ENCODE results near the gene OPRD1.
"Not testable (repeated sequence)": the region's sequence is repeated elsewhere in the genome, so short reads cannot be mapped to it uniquely, and the experiment has no call there.

OPRD1 gene

GRCh38 chr1:28811766-28812668, at the start of gene OPRD1:
Gene OPRD1 (plus strand): TSS chr1:28812170. CDS start chr1:28812384, 214 bp downstream.
- DNase-seq: no peak

DNA sequence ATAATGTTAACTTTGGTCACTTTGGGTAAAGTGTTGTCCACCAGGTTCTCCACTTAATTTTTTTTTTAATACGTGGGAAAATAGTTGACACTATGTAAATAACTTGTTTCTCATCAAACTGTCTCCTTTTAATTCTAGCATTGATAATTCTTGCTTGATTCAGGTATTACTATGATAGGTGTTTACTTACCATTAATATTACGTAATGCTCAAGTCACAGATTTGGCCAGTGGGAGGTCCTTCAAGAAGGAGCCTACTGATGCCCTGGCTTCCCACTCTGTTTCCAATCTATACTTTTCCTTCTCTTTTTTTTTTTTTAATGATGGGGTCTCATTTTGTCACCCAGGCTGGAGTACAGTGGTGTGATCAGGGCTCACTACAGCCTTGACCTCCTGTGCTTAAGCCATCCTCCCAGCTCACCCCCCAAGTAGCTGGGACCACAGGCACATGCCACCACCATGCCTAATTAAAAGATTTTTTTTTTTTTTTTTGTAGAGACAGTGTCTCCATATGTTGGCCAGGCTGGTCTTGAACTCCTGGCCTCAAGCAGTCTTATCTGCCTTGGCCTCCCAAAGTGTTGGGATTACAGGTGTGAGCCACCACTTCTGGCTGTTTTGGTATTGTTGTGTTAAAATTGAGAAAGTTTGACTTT, 45.3 kb upstream of the OPRD1 start:
- no peak for DNase-seq

- DNase-seq: no peak
These were observed 41.3 kb upstream of the OPRD1 start for GRCh38 chr1:28770601-28771165.

- not testable (repeated sequence) for DNase-seq
These were observed 40.0 kb upstream of the OPRD1 start for GRCh38 chr1:28771921-28772320.

GRCh38 chr1:28773105-28773504, 38.9 kb upstream of the OPRD1 start:
- no peak for DNase-seq

DNA sequence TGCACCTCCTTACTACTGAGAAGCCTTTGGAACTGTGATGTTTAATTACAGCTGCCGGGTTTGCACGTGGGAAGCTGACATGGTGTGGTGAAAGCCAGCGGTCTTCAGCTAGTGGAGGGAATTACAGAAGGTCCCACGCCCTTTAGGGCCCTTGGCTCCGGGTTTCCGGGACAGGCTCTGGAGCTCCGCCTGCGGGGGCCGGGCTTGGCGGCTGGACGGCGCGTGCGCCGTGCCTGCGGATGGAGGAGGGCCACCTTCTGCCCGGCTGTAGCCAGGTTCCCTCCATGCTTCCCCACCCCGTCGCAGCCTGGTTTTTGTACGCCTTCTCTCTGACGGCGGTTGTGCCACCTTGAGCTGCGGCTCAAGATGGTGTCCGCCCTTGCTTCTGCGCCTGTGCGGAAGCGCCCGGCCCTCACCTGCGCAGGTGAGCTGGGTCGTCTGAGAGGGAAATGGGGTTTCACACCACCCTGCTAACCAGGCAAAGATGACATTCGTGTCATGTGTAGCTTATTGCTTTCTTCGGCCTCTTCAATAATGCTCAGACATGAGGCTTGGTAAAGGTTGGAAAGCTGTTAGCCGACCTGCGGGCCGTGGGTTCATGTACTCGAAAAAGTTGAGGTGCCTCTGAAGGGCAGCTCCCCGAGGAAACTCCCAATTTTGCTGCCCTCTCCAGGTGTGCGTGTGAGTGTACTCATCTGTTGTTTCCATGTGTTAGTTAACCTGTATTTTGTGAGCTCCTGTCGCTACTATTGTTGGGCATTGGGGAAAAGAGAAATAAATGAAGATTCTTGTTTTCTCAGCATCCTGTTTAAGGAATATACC, 36.6 kb upstream of the OPRD1 start:
- DNase-seq: peak; percentile 77 to 81

DNA sequence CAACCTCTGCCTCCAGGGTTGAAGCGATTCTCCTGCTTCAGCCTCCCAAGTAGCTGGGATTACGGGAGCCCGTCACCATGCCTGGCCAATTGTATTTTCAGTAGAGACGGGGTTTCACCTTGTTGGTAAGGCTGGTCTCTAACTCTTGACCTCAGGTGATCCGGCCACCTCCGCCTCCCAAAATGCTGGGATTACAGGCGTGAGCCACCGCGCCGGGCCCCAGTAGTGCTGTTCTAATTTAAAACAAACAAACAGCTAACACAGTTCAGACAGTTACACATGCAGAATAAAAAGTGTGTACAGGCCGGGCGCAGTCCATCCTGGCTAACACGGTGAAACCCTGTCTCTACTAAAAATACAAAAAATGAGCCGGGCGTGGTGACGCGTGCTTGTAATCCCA, 35.6 kb upstream of the OPRD1 start:
- DNase-seq: no peak

GRCh38 chr1:28778021-28778420, 33.9 kb upstream of the OPRD1 start:
- DNase-seq: no peak

DNA sequence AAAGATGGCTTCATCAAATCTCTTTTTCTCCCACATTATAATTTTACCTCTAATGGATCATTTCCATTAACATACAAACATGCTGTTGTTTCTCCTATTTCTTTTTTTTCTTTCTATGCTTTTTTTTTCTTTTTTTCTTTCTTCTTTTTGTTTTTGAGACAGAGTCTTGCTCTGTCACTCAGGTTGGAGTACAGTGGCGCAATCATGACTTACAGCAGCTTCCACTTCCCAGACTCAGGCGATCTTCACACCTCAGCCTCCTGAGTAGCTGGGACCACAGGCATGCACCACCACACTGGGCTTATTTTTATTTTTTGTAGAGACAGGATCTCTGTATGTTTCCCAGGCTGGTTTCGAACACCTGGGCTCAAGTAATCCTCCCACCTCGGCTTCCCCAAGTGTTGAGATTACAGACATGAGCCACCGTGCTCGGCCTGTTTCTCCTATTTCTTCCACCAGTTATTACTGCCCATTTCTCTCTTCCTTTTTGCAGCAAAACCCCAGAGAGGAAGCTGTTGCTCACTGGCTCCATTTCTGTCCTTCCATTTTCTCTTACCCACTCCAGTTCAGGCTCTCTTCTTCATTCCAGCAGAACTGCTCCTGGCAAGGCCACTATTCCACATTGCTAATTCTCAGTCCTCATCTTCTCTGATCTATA, 32.1 kb upstream of the OPRD1 start:
- no peak for DNase-seq

- no peak for DNase-seq
These were observed 30.7 kb upstream of the OPRD1 start for GRCh38 chr1:28781305-28781704.

DNA sequence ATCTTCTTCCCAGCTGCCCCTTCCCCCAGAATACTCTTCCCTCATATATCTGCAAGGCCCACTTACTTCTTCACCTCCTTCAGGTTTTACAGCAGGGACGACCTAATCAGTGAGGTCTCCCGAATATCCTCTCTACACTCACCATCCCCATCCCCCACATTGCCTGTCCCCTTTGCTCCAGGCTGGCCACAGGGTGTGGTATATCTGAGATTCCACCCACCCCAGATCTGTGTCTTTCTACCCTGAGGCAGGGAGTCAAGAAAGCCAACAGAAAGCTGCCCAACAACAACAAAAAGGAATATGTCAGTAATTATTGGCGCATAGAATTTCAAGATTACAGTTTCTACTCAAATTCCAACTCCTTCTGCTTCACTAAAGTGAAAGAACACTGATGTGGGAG, 30.0 kb upstream of the OPRD1 start:
- DNase-seq: no peak

DNA sequence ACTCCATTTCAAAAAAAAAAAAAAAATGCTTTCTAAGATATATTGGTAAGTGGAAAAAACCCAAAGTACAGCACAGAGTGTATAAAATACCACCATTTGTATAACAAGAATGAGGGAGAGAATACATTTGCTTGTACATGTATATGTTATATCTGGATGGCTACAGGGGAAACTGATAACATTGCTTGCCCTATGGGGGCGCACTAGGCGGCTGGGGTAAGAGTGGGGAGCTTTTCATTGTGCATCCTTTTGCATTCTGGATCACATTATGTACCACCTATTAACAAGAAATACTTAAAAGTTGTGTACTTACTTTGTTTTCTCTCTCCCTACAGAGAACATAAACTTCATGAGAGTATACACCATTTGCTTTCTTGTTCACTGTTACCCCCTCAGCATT, 28.6 kb upstream of the OPRD1 start:
- DNase-seq: no peak

DNA sequence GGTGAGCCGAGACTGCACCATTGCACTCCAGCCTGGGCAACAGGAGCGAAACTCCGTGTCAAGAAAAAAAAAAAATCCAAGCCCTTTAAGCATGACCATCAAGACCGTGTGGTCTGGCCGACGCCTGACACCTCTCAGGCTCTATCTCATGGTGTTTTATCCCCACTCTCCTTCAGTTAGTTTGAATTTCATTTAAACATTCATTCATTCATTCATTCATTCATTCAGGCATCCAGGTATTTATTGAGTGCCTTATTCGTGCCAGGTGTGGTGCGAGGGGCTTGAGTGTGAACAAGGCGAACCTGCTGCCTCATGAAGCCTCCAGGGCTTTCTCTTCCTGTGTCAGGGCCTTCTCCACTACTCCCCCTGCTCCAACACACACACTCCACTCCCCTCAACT, 22.6 kb upstream of the OPRD1 start:
- no peak for DNase-seq

DNA sequence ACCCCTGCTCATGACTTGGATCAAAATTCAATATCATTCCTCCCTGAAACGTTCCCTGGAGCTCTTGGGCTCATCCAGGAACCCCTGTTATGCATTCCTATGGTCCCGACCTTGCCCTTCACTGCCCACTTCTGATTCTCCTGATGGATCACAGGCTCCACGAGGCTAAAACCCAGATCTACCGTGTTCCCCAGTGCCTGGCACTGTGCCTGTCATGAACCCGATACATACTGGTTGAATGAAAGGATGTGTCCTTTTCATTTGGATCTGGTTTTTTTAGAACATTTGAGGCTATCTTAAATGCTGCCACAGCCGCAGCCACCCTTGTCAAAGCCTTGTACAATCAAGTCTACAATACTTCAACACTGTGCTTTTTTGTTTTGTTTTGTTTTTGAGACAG, 22.2 kb upstream of the OPRD1 start:
- no peak for DNase-seq

DNA sequence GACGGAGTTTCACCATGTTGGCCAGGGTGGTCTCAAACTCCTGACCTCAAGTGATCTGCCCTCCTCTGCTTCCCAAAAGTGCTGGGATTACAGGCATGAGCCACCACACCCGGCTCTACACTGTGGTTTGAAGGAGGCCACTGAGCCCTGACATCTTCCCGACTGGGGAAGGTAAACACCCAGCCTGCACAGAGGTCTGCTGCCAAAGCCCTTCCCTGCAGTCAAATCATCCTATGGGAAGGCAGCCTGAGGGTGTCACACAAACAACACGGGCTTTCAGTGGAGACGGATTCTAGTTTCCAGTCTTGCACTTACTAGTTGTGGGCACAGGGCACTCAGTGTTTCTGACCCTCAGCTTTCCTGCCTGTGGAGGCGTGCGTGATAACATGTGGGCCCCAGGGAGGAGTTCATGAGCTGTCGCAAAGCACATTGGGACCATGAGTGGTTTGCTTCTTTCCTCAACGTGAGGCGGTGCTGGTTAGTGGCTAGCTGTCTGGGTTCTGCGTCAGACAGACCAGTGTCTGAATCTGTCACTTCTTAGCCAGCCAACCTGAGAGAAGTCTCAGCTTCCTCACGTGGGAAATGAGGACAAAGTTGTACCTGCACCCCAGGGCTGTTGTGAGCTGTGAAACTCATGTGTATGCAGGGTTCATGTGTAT, 21.5 kb upstream of the OPRD1 start:
- no peak for DNase-seq

GRCh38 chr1:28791929-28792328, 20.0 kb upstream of the OPRD1 start:
- DNase-seq: not testable (repeated sequence)

GRCh38 chr1:28792644-28793121, 19.3 kb upstream of the OPRD1 start:
- no peak for DNase-seq

DNA sequence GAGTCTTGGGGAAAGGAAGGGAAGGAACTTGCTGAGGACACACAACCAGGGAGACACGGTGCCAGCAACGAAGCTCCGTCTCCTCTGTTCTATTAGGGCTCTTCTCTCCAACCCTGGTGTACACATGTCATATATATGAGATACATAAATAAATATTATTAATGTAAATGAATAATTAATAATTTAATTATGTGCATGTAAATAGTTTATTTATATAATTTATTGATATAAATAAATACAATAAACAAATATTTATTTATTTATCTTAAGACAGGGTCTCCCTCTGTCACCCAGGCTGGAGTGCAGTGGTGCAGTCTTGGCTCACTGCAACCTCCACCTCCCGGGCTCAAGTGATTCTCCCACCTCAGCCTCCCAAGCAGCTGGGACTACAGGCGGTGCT, 17.4 kb upstream of the OPRD1 start:
- DNase-seq: not testable (repeated sequence)

DNA sequence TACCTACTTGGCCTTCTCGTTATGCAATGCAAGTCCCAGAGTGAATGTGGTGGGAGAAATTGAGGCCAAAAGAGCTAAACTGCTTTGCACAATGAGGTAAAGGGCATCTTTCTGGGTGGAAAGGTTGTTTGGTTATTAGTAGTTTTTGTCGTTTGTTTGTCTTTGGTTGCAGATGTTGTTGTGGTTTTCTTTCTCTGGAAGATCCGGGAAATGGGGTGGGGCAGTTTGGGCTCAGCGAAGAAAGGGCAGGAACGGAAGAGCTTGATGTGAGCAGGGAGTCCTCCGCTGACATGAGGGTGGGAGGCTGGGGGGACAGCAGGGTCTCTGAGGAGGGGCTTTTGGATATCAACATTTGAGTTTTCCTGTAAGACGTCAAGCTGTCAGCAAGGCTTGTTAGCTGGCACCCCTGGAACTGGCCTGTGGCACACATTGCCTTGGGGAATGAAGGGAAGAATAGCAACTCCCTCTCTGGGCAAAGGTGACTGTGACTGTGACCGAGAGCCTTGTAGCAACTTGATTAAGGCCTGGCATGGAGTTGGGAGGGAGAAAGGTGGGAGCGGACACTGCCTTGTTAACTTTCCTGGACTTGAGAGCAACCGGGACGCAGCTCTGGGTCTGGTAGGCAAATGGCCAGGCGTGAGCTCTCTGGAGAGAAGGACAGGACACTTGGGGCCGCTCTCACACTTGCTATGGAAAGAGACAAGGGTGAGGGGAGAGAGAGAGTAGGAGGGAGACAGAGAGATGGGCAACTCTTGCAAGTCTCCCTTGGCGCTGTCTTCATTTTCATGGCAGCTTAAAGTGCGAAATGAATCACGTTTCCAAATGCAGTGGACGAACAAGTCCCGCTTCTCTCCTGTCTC, 15.4 kb upstream of the OPRD1 start:
- DNase-seq: no peak

DNA sequence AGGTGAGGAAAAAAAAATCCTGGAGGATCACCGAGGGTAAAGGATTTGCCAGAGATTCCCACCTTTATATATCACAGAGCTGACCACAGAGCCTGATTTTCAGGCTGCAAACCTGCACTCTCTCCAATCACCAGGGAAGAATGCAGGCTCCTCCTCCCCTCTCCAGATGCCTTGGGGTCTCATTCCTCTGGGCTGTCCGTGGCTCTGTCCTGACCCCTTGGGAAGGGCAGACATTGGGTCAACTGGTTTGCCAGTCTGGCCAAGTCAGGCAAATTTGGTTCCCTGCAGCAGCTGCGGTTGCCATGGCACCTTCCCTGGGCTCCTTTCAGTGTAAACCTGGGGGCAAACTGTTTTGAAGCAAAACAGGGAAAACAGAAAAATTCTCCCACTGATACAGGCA, 11.6 kb upstream of the OPRD1 start:
- no peak for DNase-seq

DNA sequence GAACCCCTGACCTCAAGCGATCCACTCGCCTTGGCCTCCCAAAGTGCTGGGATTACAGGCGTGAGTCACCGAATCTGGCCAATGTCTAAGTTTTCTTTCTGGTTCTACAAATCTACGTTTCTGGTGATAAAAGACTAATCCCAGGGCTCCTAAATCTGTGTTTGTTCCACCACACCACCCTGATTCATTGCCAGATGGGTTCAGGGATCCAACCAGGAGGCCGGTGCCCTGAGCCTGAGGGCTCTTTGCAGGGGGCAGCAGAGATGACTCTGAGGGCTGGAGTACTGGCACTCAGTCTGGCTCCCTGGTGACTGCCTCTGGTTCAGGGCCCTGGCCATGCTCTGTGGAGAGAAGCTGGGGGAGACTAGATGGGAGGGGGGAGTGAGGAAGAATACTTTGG, 10.5 kb upstream of the OPRD1 start:
- no peak for DNase-seq
